GM21737 (cell line): ENCODE data around the gene IL19.

ENCODE experiments used
- ATAC-seq: cut with Tn5 transposase; IDR thresholded peaks from one replicate; pipeline ENCODE4 v1.9.1; 2021; ENCODE audit warnings: mild to moderate bottlenecking, moderate library complexity; ENCODE audit not compliant: unreplicated experiment

The IL19 gene

GRCh38 chr1:206828765-206829164 is 58.2 kb downstream of the IL19 start:
- ATAC-seq, result no peak

GRCh38 chr1:206829282-206829681 is 58.7 kb downstream of the IL19 start:
- no peak for ATAC-seq

GRCh38 chr1:206829875-206830274 is 59.3 kb downstream of the IL19 start:
- no peak for ATAC-seq

GRCh38 chr1:206831650-206832049 is 61.1 kb downstream of the IL19 start:
- no peak for ATAC-seq

- ATAC-seq, result no peak
Observed at GRCh38 chr1:206832352-206832880, 61.8 kb downstream of the IL19 start.

GRCh38 chr1:206833106-206833680 is 62.6 kb downstream of the IL19 start:
- ATAC-seq, result no peak

GRCh38 chr1:206833801-206834200 is 63.2 kb downstream of the IL19 start:
- no peak for ATAC-seq

GRCh38 chr1:206834217-206834616 is 63.6 kb downstream of the IL19 start:
- ATAC-seq, result no peak

GRCh38 chr1:206834711-206835110 is 64.1 kb downstream of the IL19 start:
- no peak for ATAC-seq

GRCh38 chr1:206835186-206835585 is 64.6 kb downstream of the IL19 start:
- no peak for ATAC-seq

- ATAC-seq, result no peak
Observed at GRCh38 chr1:206836111-206836510, 65.5 kb downstream of the IL19 start.

- ATAC-seq, result no peak
Observed at GRCh38 chr1:206839006-206839560, 68.5 kb downstream of the IL19 start.

- no peak for ATAC-seq
Observed at GRCh38 chr1:206839857-206840256, 69.3 kb downstream of the IL19 start.

GRCh38 chr1:206841609-206842323 is 71.2 kb downstream of the IL19 start:
- ATAC-seq, result no peak

- no peak for ATAC-seq
Observed at GRCh38 chr1:206842854-206843253, 72.3 kb downstream of the IL19 start.

- no peak for ATAC-seq
Observed at GRCh38 chr1:206843626-206844025, 73.1 kb downstream of the IL19 start.

- ATAC-seq, result no peak
Observed at GRCh38 chr1:206846487-206846886, 75.9 kb downstream of the IL19 start.

- ATAC-seq, result no peak
Observed at GRCh38 chr1:206847337-206847834, 76.8 kb downstream of the IL19 start.

GRCh38 chr1:206847946-206848345 is 77.4 kb downstream of the IL19 start:
- no peak for ATAC-seq

- no peak for ATAC-seq
Observed at GRCh38 chr1:206850401-206850800, 79.8 kb downstream of the IL19 start.

GRCh38 chr1:206851341-206852010 is 80.9 kb downstream of the IL19 start:
- ATAC-seq, result no peak
